ENCODE results near the gene FRMD5. TPM values are rescaled to one million over a fixed set of nuclear protein-coding genes. Genes with fewer than 3 reads are reported as not detected.
"Not testable (repeated sequence)": the region's sequence is repeated elsewhere in the genome, so short reads cannot be mapped to it uniquely, and the experiment has no call there.

Gene FRMD5
- total RNA-seq, 1 donor from 2014 or later = 1.2 TPM

DNA sequence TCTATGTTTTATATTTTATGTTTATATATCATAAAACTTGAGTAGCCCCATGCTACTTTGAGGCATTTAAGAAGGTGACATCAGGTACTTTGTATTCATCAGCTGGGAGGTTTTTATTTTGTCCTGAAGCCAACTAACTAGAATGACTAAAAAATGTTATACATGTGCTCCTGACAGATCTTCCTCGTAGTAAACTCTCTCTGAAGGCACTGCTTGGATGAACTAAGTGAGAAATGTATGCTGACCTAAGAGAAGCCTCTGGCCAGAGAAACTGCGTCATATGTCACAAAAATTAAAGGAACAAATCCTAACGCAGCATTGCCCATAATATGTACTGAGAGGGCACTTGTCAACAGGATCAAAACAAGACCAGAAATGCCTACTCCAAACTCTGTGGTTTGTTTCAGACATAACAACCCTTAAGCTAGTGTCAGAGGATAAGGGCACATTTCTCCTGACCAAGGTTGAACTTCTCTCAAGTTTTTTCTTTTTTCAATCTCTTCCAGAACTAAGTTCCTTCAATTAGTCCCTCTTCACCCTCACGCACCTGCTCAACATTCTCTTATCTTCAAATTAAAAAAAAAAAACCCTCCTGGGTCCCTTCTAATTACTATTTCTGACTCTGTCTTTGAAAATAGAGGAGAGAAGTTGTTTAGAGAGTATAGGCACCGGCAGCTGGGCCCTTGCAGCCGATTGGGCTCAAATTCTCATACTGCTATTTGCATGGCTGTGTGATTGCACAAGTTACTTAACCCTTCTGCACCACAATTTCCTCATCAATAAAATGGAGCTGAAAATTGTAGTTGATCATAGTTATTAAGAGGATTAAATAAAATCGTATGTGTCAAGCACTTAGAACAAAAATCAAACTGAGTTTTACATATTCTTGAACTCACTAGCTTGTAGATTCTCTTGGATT is 159.0 kb downstream of the FRMD5 start:
- Histone ChIP-seq H3K27me3 (no peaks in the 10 kb centered on the region), H3K27ac (no peak overlapping the region), H3K4me3 (no peak overlapping the region), H3K4me1 (no peaks in the 10 kb centered on the region), H3K36me3 (no peaks in the 10 kb centered on the region), H3K9me3 (no peaks in the 10 kb centered on the region)
- ATAC-seq (no peak), DNase-seq (no peak)
- TF ChIP-seq CTCF (IDR thresholded peaks at IDR 0.05) = no peak
- intact Hi-C loops (cut with DNase I) = no loop called here

DNA sequence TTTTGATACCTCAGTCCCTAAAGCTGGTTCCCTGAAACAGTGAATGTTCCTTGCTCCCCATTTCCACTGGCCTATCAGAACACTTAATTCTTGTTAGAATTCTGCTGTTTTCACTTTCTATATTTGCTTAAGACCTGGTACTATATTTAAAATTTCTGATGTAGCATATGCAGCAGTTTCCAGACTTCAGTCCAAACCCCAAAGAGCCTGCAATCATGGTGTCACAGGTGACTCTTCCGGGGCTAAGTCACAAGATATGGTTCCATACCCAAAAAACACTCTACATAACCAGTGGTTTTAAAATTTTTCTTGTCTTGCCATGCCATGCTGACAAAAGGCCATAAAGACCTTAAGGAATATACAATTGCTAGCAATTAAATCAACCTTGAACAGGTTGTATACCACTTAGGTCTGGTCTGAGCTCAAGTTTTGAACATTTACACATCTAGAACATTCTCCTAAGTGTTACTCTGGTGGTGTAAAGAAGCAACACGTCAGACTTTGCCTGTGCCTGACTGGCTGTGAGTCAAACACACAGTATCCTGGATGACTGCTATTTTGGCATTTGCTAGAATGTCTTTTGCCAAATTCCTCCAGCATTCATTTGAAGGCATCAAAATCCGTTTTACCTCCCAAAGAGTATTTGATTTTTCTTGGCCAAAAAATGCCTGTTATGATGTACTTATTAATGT is 160.0 kb downstream of the FRMD5 start:
- Histone ChIP-seq H3K36me3 (no peaks in the 10 kb centered on the region), H3K27ac (no peak overlapping the region), H3K27me3 (no peaks in the 10 kb centered on the region), H3K9me3 (no peaks in the 10 kb centered on the region), H3K4me3 (no peak overlapping the region), H3K4me1 (no peaks in the 10 kb centered on the region)
- DNase-seq (no peak), ATAC-seq (no peak)
- TF ChIP-seq CTCF (IDR thresholded peaks at IDR 0.05) = no peak
- intact Hi-C loops (cut with DNase I) = no loop called here

DNA sequence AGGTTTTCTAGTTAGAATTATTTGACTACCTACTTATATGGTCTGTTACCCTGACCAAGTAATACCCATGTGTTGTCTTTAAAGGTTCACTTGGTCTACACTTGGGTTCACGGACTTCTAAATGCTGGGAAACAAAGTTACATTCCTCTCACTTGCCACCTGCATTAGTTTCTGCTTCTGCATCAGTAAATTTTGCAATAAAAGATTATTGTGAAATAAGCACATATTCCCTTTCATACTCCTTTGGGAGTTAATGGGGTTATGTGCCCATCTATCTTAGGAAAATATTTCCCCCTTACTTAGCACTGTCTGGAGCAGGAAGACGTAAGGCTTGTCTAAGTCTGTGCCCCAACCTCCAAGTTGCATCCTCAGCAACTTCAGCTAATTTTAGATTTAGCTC is 160.7 kb downstream of the FRMD5 start:
- no peak for DNase-seq
- Histone ChIP-seq H3K36me3 (no peaks in the 10 kb centered on the region), H3K27ac (no peak overlapping the region), H3K4me1 (peaks cover 6% of the 10 kb centered on the region), H3K4me3 (no peak overlapping the region), H3K27me3 (no peaks in the 10 kb centered on the region), H3K9me3 (no peaks in the 10 kb centered on the region)
- TF ChIP-seq CTCF (IDR thresholded peaks at IDR 0.05) = no peak
- no peak for ATAC-seq
- intact Hi-C loops (cut with DNase I) = no loop called here

GRCh38 chr15:44033894-44034293 is 161.2 kb downstream of the FRMD5 start:
- no peak for TF ChIP-seq CTCF (IDR thresholded peaks at IDR 0.05)
- no peaks in the 10 kb centered on the region for H3K36me3 ChIP-seq
- no peak overlapping the region for H3K4me3 ChIP-seq
- intact Hi-C loops (cut with DNase I) = no loop called here
- no peak overlapping the region for H3K27ac ChIP-seq
- H3K9me3 ChIP-seq = no peaks in the 10 kb centered on the region
- ATAC-seq = no peak
- DNase-seq = no peak
- H3K4me1 ChIP-seq = peaks cover 10% of the 10 kb centered on the region
- H3K27me3 ChIP-seq = no peaks in the 10 kb centered on the region

- H3K36me3 ChIP-seq; H3K9me3 ChIP-seq; intact Hi-C loops (cut with DNase I); H3K4me3 ChIP-seq; DNase-seq; H3K27ac ChIP-seq; H3K27me3 ChIP-seq; ATAC-seq: not testable (repeated sequence)
- peaks cover 13% of the 10 kb centered on the region for H3K4me1 ChIP-seq
Observed at GRCh38 chr15:44032820-44033219, 162.3 kb downstream of the FRMD5 start.

- no peaks in the 10 kb centered on the region for H3K36me3 ChIP-seq
- TF ChIP-seq CTCF (IDR thresholded peaks at IDR 0.05) = no peak
- ATAC-seq (no peak), DNase-seq (no peak)
- intact Hi-C loops (cut with DNase I) = no loop called here
- H3K4me3 ChIP-seq = no peak overlapping the region
- no peaks in the 10 kb centered on the region for H3K27me3 ChIP-seq
- no peak overlapping the region for H3K27ac ChIP-seq
- H3K4me1 ChIP-seq = peaks cover 13% of the 10 kb centered on the region
- no peaks in the 10 kb centered on the region for H3K9me3 ChIP-seq
Observed at GRCh38 chr15:44029940-44030568, 165.0 kb downstream of the FRMD5 start.

Measured in upper lobe of right lung (tissue), 1 donor.